ENCODE measurements around the gene SLC25A24.
"Not testable (repeated sequence)": the region's sequence is repeated elsewhere in the genome, so short reads cannot be mapped to it uniquely, and the experiment has no call there.

The SLC25A24 gene

DNA sequence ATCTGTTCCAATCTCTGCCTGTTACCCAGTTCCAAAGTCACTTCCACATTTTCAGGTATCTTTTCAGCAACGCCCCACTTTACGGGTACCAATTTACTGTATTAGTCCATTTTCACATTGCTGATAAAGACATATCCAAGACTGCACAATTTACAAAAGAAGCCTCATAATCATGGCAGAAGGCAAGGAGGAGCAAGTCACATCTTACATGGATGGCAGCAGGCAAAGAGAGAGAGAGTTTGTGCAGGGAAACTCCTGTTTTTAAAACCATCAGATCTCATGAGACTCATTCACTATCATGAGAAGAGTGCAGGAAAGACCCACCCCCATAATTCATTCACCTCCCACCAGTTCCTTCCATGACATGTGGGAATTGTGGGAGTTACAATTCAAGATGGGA is 67.0 kb downstream of the SLC25A24 start:
- not testable (repeated sequence) for DNase-seq

DNA sequence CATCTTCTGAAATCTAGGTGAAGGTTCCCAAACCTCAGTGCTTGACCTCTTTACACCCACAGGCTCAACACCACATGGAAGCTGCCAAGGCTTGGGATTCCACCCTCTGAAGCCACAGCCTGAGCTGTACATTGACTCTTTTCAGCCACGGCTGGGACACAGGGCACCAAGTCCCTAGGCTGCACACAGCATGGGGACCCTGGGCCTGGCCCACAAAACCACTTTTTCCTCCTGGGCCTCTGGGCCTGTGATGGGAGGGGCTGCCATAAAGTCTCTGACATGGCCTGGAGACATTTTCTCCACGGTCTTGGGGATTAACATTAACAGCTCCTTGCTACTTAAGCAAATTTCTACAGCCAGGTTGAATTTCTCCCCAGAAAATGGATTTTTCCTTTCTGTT is 67.8 kb downstream of the SLC25A24 start:
- DNase-seq = not testable (repeated sequence)

DNA sequence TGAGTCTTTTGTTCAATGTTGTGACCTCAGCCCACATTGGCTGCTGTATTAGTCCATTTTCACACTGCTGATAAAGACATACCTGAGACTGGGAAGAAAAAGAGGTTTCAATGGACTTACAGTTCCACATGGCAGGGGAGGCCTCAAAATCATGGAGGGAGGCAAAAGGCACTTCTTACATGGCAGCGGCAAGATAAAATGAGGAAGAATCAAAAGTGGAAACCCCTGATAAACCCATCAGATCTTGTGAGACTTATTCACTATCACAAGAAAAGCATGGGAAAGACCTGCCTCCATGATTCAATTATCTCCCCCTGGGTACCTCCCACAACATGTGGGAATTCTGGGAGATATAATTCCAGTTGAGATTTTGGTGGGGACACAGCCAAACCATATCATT is 68.9 kb downstream of the SLC25A24 start:
- peak; percentile 47 to 55 (median 50) for DNase-seq

DNA sequence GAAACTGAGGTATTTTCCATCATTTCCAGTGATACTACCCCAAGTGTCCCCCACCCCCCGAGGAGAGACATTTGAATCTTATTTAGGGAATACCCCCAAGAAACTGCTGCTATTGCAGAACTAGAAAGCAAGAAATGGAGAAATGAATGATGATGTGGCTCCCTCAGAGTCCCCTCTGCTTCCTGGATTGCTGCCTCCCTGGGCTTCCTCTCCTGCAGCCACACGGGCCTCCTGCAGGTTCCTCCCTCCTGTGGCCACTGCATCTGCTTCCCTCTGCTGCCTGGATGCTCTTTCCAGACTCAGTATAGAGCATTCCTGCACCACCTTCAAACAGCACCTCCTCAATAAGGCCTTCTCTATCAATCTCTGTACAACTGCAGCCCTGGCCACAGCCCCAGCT is 69.3 kb downstream of the SLC25A24 start:
- DNase-seq = peak; percentile 50 to 60 (median 57)

DNA sequence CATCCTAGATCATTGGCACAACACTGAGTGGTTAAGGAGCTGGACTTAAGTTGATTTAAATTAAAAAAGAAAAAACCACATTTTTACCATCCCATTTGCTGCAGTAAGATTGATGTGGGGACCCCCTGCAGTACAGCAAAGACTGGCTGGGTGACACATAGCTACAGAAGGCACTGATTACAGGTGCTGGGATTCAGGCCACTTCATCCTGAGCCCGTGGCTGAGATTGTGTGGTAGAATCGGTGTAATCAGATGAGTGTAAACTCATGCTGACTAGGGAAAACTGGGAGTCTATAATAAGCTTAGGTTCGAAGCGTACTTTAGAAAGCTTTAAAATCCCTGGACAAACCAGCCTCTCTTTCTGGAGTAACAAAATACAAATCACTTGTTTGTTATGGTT is 70.1 kb downstream of the SLC25A24 start:
- DNase-seq = no peak

DNA sequence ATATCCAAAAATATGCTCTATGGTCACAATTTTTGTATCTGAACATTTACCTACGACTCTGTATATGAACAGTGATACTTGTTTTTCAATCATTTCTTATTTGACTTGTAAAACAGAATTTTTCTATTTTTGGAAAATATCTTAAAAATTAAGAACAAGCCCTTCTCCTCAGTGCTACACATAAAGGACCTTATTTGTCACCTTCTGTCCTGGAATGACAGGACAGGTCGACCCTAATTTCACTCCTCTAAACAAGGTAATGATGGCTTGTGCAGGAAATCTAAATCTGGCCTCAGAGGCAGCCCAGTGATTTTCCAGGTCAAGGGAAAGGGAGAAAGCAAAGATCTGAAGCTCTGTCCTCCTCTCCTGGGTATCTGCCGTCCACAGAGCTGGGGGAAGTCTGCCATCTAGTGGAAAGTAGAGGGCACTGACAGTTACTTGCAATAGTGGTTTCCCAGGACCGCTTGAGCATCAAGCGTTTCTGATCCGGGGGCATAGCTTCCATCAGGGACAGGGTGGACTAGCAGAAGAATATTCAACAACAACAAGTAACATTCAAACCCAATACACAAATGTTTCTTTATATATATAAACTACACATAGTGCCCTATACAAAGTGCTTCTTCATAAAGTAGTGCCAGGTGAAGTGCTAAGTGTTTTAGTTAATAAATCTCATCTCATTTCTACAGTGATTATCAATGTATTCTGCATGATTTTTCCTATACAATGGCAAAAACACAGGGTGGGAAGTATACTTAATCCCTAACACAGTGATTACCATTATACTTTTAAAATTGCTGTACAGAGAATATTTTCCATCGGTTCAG is 74.6 kb downstream of the SLC25A24 start:
- peak; percentile 79 to 90 (median 81) for DNase-seq

DNA sequence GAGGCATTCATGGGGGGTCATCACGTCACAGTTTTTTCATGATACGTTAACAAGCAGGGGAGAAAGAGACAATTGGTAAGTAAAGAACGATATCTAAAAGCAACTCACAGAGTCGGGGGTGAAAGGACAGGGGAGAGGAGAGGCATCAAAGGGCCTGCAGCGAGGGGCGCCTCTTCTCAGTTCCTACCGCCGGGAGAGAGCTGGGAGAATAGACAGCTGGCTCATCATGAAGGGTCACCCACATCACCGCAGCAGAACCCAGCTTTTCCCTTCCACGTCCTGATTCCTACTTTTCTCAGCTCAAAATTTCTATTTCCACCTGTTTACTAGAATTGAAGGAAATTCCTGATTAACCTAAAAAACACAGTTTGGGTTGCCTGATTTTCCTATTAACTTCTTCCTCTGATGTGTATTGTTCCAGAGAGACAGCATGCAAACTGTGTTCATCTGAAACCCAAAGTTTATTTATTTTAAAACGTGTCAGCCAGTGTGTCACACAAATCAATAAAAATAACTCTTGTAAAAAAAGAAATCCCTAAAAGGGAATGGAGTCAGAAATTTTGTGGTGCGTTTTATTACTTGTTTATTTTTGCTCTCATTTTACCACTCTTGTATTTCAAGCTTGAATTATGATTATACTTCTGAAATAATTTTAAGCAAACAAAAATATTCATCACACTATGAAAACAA is 75.4 kb downstream of the SLC25A24 start:
- no peak for DNase-seq

DNA sequence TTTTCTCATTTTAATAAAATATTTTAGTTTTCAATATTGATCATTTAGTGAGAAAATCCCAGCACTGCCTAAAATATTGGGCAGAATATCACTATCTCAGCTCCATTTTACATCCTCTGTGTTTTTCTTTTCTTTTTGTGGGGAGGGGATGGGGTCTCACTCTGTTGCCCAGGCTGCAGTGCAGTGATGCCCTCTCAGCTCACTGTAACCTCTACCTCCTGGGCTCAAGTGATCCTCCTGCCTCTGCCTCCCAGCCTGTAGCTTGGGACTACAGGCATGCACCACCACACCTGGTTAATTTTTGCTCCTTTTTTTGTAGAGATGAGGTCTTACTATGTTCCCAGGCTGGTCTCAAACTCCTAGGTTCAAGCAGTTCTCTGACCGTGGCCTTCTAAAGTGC is 76.1 kb downstream of the SLC25A24 start:
- no peak for DNase-seq

DNA sequence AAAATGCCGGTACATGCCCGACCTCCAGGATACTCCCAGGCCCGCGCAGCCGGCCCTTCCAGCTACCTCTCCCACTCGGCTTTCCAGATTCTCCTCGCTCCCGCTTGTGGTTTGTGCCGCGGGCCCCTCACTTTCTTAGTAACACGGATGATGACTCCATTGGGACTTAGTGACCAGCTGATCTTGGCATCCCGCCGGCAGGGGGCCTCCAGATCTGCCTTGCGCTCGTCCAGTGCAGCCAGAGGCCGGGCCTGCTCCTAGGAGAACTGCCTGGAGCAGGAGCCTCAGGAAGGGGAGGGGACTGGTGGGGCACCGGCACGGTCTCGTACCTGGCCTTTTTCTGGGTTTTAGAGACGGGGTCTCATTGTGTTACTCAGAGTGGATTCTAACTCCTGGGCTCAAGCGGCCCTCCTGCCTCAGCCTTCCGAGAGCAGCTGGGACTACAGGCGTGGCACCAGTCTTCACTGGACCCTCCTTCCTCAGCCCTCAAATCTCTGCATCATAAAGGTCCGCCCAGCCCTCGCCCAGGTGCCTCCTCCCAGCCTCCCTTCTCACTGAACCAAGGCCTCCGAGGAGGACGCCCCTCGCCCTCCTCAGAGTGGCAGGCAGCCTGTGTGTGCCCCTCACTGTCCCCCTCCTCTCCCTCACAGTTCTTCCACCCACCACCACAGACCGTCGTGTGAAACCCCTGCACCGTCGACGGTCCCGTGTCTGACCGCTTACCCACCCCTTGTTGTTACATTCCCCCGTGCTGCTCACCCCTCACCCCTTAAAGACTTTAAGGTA is 78.6 kb downstream of the SLC25A24 start:
- no peak for DNase-seq

DNA sequence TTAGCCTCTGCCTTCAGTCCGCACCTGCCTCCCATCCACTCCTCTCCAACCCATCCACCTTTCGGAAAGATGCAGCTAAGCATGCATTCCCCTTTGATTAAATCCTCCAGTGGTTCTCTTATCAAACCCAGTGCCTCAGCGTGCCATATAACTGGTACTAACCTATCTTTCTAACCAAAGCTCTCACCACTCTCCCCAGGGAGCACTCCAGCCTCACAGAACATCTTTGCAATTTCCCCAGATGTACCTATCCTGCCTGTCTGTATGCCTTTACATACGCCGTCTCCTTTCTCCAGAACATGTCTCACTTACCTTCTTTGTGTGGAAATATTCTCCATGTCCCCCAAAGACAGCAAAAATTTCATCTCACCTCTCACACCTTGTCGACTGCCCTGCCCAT is 80.0 kb downstream of the SLC25A24 start:
- DNase-seq = no peak

DNA sequence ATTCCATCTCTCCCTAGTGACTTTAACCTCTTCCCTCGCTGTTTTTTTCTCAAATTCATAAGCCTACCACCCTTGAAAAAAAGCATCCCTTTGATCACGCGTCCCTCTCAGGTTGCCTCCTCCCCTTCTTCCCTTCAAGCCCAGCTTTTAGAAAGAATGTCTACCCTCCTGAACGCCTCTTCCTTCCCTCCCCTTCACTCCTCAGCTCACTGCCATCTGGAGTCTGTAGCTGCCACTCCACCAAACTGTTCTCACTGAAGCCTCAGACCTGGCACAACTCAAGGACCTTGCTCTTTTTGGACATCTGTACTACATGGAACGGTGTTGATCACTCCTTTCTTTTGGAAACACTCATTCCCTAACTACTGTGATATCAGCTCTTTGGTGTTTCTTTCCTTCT is 80.6 kb downstream of the SLC25A24 start:
- no peak for DNase-seq

DNA sequence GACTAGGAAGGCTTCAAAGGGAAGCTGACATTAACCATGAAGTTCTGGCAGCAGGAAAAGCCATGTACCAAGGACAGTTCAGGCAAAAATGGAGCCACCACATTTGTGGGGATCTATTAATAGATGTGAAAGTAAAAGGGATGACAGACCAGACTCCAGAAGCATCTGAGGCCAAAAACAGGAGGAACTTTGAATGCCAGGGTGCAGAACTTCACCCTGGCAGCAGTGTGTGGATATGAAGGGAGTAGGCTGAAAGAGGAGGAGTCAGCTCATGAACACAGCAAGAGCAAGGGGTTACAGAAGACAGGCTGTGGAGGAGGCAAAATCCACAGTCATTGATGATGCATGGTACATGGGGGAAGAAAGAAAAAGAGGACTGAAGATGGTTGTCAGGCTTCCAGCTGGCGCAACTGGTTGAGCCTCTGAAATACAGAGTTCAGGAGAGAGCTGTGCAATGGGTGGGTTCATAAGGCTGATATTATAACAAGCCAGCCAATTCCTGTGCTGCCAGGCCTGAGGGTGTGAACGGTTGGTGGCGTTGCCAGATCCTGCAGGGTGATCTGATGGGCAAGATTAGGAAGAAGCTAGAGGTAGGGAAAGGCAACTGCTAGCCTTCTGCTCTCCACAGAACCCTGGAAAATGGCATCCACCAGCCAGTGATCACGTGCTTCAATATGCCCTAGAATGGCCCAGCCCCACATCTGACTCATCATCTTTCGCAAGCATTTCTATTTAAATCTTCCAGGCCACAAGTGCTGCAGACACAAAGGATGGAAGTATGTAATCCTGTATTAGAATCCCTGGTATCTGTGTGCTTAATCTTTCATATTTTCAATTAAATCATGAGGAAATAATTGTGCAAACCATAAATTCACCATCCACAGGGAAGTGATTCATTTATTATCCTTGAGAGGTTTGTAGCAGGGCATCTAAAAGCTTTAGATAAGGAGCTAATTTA is 81.9 kb downstream of the SLC25A24 start:
- peak; percentile 72 to 92 (median 80) for DNase-seq

DNA sequence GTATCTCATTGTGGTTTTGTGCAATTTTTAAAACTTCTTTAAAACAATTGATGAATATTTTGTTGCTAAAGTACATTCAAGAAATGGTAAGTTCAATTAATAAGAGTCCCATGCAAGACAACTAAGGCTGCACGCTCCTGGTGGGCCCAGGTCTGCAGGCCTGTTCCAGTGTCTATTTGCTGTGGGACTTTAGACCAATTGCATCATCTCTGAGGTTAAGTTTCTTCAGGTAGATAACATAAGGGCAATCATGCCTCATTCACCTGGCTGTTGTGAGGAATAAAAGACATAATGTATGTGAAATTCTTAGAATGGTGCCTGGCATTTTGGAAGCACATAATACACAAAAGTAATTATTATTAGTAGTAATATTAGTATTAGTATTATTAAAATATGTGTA is 82.9 kb downstream of the SLC25A24 start:
- DNase-seq = no peak

DNA sequence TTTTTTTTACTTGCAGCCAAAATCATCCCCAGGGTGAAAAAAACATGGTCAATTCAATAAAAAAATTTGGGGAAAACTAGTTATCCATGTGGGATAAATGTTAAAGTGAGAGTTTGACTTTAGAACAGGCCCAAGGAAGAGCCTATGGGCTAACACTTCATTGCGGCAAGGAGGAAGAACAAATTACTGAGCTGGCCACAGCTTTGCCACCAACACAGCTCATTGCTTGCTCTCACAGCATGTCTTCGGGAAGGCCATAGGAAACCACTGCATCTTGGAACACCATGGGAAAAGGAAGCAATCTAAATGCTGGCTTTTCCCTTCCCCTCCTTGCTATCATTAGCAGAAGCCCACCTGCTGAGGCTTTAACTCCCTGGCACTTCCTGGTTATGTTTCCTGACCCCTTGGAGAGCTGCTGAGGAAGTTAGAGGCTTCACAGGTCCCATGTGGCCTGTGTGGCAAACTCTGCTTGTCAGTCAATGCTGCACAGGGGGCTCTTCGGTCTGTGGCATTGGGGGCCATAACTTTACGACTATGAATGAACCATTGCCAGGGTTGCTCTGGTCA is 86.0 kb downstream of the SLC25A24 start:
- peak in 2 of 3 donors; percentile 22 to 31 for DNase-seq

DNA sequence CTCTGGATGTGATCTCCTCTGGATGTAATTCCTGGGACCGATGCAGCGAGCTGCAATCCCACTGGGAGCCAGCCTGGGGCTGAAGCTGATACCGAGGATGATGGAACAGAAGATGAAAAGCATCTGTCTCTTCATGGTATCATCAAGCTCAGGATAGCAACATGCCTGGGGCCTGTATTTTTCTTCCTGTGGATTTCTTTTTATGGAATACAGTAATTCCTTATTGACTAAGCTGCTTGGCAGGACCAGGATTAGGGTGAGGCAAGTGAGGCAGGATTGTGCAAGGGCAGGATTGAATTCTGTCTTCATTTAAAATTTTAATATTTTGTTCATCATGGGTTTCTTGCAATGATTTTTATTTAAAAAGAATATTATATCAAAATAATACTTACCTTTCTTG is 86.6 kb downstream of the SLC25A24 start:
- DNase-seq = no peak

DNA sequence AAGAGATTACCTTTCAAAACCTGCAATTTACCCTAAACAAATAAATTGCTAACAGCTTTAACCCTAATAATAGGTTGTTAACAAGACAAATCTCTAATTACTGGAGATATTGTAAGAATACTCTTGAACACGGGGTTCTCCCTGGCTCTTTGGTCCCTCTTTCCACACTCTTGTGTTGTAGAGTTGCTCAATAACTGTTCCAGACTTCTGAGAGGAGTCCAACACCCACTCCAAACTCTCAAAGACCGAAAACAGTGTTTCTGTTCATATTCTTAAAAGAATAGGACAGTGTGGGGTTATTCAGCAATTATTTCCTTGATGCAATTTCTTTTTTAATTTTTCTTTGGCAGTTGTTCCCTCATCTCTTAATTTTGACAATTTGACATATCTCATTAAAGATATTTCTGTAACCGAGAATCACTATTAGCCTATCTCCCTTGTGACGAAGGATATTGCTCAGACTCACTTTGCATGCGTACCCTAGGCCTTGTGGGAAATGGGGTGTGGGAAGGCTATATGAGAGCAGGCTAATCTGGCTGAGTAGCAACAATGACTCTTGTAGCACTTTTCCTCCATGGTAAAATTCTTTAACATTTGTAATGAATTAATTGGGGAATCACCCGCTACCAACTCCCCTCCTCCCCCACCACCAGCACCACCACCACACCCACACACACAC is 90.7 kb downstream of the SLC25A24 start:
- DNase-seq = no peak

DNA sequence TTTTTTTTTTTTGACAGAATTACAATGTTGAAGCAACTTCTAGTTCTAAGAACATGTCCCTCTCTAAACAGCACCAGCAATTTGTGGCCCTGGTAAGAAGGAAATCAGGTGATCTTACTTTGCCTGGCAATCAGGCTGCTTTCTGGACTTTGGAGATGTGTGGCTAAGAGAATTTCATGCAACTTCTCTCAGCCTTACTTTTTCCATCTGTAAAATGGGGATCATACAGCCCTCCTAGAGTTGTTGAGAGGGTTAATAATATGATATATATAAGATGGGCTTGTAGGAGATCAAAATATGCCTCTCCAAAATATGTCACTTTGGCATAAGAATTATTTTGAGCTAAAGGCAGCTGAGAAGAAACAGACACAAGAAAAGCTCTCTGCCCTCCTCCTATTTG is 92.0 kb downstream of the SLC25A24 start:
- no peak for DNase-seq

DNA sequence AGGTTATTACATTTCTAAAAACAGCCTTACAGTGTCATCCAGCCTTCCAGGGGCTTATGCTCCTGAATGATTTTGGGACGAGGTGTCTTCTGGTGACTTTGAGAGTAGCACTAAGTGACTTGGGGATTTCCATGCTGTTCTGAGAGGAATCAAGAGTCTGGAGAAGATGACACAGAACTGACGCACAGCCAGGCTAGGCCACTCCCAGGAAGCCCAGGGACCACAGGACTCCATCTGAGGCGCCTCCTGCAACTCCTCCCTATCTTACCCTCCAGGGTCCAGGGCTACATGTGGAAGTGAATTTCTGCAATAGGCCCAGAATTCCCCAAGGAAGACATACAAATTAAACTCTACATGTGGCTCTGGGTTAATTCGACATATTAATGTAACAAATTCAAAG is 92.5 kb downstream of the SLC25A24 start:
- DNase-seq = peak; percentile 91 to 96 (median 94)

DNA sequence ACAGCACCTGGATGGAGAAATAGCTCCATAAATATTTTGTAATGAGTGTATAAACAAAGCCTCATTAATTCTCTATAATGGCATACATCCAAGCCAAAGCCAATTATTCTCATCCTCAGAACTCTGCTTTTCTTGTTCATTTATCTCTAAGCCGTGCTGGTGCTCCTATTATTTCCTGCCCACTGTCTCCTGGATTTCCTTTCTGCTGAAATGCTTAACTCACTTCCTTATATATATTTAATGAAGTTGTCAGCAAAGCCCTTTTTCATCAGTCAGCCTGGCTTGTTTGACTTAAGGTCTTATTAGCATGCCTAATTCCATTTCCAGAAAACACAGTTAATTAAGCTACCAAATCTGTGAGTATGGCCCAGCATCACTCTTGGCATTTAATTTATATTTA is 93.4 kb downstream of the SLC25A24 start:
- peak; percentile 39 to 64 (median 56) for DNase-seq

DNA sequence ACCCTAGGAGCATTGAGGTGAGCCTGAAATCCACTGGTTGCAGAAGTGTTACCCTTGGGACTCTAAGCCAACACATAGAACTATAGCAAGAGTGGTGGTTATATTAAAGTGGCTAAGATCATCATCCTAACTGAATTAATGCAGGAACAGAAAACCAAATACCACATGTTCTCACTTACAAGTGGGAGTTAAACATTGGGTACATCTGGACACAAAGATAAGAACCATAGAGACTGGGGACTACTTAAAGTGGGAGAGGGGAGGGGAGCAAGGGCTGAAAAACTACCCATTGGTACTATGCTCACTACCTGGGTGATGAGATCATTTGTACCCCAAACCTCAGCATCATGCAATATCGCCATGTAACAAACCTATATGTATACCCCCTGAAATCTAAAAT is 100.0 kb downstream of the SLC25A24 start:
- DNase-seq = no peak

DNA sequence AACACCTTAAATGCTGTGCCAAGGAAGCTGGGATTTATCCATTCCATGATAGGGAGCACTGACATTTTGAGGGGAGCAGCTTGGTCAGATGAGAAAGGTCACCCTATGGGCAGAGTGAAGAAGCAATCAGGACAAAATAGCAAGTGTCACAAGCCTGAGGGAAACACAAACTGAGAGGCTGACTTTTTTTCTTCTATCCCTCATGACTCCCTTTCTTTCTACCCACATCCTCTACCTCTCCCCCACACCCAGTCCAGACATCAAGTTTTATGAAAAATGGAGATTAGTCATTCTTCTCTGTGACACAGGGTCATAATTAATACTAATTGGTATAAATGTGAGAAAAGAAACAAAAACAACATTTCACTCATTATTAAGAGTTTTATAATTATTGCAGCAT is 103.1 kb downstream of the SLC25A24 start:
- DNase-seq = peak in 2 of 3 donors; percentile 11 to 22
